Activated T-cell treated with anti-CD3 and anti-CD28 coated beads, Interleukin-2, amount 50 U/mL, for 1 hour (primary cell): ENCODE results near the gene PET117.
"Not testable (repeated sequence)": the region's sequence is repeated elsewhere in the genome, so short reads cannot be mapped to it uniquely, and the experiment has no call there.

ENCODE experiments used
- DNase-seq: peaks from one replicate; pipeline ENCODE4 v3.0.0-alpha.2; 2020

The PET117 gene

GRCh38 chr20:18137412-18138265 lies at the start of gene PET117, which contains the start of gene KAT14:
TSS of gene PET117 (plus strand) at chr20:18137863. CDS start at chr20:18137956, 93 bp downstream.
TSS of gene KAT14 (plus strand) at chr20:18137863. CDS start at chr20:18142661, 4,798 bp downstream.
- DNase-seq = peak; percentile 95

GRCh38 chr20:18088298-18088697 lies 49.4 kb upstream of the PET117 start:
- DNase-seq = not testable (repeated sequence)

GRCh38 chr20:18088841-18089240 lies 48.8 kb upstream of the PET117 start:
- not testable (repeated sequence) for DNase-seq

- no peak for DNase-seq
These were observed 47.6 kb upstream of the PET117 start for GRCh38 chr20:18090044-18090443.

- DNase-seq = no peak
These were observed 47.2 kb upstream of the PET117 start for GRCh38 chr20:18090477-18090876.

GRCh38 chr20:18091623-18092022 lies 46.0 kb upstream of the PET117 start:
- DNase-seq = no peak

- no peak for DNase-seq
These were observed 44.8 kb upstream of the PET117 start for GRCh38 chr20:18092890-18093289.

- DNase-seq = no peak
These were observed 44.3 kb upstream of the PET117 start for GRCh38 chr20:18093388-18093787.

- no peak for DNase-seq
These were observed 43.5 kb upstream of the PET117 start for GRCh38 chr20:18094191-18094590.

- DNase-seq = not testable (repeated sequence)
These were observed 37.1 kb upstream of the PET117 start for GRCh38 chr20:18100569-18100968.

GRCh38 chr20:18101125-18101810 lies 36.4 kb upstream of the PET117 start:
- DNase-seq = no peak

- DNase-seq = no peak
These were observed 34.2 kb upstream of the PET117 start for GRCh38 chr20:18103497-18103896.

GRCh38 chr20:18108326-18108725 lies 29.3 kb upstream of the PET117 start:
- no peak for DNase-seq

- not testable (repeated sequence) for DNase-seq
These were observed 9.1 kb upstream of the PET117 start for GRCh38 chr20:18128574-18128973.

- no peak for DNase-seq
These were observed 5.0 kb upstream of the PET117 start for GRCh38 chr20:18132663-18133062.

GRCh38 chr20:18133962-18134361 lies 3.7 kb upstream of the PET117 start:
- DNase-seq = no peak

GRCh38 chr20:18138266-18138582 lies 561 bp downstream of the PET117 start:
- no peak for DNase-seq

GRCh38 chr20:18138639-18139583 lies 1.2 kb downstream of the PET117 start:
- no peak for DNase-seq

- no peak for DNase-seq
These were observed 2.2 kb downstream of the PET117 start for GRCh38 chr20:18139832-18140231.

GRCh38 chr20:18144541-18145099 lies 7.0 kb downstream of the PET117 start:
- DNase-seq = no peak

GRCh38 chr20:18154342-18154741 lies 16.7 kb downstream of the PET117 start:
- no peak for DNase-seq

GRCh38 chr20:18156045-18156444 lies 18.4 kb downstream of the PET117 start:
- no peak for DNase-seq

- no peak for DNase-seq
These were observed 26.7 kb downstream of the PET117 start for GRCh38 chr20:18164356-18164755.
